HCT116 (cell line): ENCODE results near the gene VRK1.

Experiments used
- POLR2A ChIP-seq: IDR thresholded peaks from 2 replicates; pipeline ENCODE4 v1.7.0; 2011; ENCODE audit warnings: borderline replicate concordance; ENCODE audit not compliant: insufficient read depth, insufficient read length; ENCODE audit errors: extremely low read depth
- RAD21 ChIP-seq: IDR thresholded peaks from 2 replicates; pipeline ENCODE4 v1.6.1; 2012; ENCODE audit warnings: low read depth, mild to moderate bottlenecking
- YY1 ChIP-seq: IDR thresholded peaks from 2 replicates; pipeline ENCODE4 v1.6.1; 2011; ENCODE audit warnings: low read length, low read depth, moderate library complexity, mild to moderate bottlenecking; ENCODE audit not compliant: insufficient replicate concordance; ENCODE audit errors: extremely low read depth
- TF ChIP-seq, protein P1 (sequence below), 3 experiments: fragments of 200-600 bp in 1 of 3; sonication (generic) in 1 of 3; IDR thresholded peaks in 2 of 3; conservative IDR thresholded peaks in 1 of 3; 2 replicates each; pipeline ENCODE4 v1.5.1; 2012 to 2017; ENCODE audit warnings: low read depth in 2 of 3, low read length in 2 of 3, antibody characterized with exemption in 1 of 3, borderline replicate concordance in 1 of 3, control low read depth in 1 of 3, mild to moderate bottlenecking in 1 of 3, mixed read lengths in 1 of 3, mixed run types in 1 of 3, moderate library complexity in 1 of 3; ENCODE audit not compliant: insufficient read depth in 1 of 3

DNA sequence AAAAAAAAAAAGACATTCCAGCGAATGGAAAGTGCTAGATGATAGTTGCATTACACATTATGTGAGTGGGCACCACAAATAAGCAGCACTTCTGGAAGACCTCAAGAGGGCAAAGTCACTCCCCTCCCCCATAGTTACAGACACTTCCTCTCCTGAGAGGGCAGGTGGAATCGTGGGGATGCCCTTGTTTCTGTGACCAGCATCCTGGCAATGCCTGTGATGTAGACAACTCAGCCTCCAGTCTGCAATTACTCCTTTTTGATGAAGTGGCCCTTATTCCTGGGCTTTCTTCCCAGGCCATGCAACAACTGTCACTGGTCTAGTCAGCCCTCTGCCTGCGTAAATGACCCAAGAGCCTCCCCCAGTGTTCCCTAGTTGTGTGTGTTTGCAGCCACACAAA lies 104.8 kb downstream of the VRK1 start:
- TF ChIP-seq, protein P1, sequence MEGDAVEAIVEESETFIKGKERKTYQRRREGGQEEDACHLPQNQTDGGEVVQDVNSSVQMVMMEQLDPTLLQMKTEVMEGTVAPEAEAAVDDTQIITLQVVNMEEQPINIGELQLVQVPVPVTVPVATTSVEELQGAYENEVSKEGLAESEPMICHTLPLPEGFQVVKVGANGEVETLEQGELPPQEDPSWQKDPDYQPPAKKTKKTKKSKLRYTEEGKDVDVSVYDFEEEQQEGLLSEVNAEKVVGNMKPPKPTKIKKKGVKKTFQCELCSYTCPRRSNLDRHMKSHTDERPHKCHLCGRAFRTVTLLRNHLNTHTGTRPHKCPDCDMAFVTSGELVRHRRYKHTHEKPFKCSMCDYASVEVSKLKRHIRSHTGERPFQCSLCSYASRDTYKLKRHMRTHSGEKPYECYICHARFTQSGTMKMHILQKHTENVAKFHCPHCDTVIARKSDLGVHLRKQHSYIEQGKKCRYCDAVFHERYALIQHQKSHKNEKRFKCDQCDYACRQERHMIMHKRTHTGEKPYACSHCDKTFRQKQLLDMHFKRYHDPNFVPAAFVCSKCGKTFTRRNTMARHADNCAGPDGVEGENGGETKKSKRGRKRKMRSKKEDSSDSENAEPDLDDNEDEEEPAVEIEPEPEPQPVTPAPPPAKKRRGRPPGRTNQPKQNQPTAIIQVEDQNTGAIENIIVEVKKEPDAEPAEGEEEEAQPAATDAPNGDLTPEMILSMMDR (IDR thresholded peaks at IDR 0.05 in 2 of 3, conservative IDR thresholded peaks at IDR 0.05 in 1 of 3; ENCODE audit: borderline replicate concordance in 1 of 3, insufficient read depth in 1 of 3, low read depth in 2 of 3, low read length in 2 of 3): no peak
- TF ChIP-seq POLR2A (no peak), YY1 (no peak), RAD21 (no peak)
